ENCODE data around the gene CCR6. TPM values are rescaled to one million over a fixed set of nuclear protein-coding genes. Genes with fewer than 3 reads are reported as not detected.

Gene CCR6
- total RNA-seq, 1 donor from 2014 or later, result not detected

- Histone ChIP-seq H3K27ac (no peak overlapping the region), H3K4me3 (no peak overlapping the region), H3K27me3 (no peaks in the 10 kb centered on the region), H3K9me3 (no peaks in the 10 kb centered on the region), H3K36me3 (no peaks in the 10 kb centered on the region), H3K4me1 (no peaks in the 10 kb centered on the region)
- TF ChIP-seq, protein P1, sequence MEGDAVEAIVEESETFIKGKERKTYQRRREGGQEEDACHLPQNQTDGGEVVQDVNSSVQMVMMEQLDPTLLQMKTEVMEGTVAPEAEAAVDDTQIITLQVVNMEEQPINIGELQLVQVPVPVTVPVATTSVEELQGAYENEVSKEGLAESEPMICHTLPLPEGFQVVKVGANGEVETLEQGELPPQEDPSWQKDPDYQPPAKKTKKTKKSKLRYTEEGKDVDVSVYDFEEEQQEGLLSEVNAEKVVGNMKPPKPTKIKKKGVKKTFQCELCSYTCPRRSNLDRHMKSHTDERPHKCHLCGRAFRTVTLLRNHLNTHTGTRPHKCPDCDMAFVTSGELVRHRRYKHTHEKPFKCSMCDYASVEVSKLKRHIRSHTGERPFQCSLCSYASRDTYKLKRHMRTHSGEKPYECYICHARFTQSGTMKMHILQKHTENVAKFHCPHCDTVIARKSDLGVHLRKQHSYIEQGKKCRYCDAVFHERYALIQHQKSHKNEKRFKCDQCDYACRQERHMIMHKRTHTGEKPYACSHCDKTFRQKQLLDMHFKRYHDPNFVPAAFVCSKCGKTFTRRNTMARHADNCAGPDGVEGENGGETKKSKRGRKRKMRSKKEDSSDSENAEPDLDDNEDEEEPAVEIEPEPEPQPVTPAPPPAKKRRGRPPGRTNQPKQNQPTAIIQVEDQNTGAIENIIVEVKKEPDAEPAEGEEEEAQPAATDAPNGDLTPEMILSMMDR (IDR thresholded peaks at IDR 0.05), result no peak
- no peak for DNase-seq (ENCODE audit: low spot score in 2 of 2)
- intact Hi-C loops (cut with DNase I), result no loop called here
Measured at GRCh38 chr6:167124753-167125152, 1.9 kb downstream of the CCR6 start.

DNA sequence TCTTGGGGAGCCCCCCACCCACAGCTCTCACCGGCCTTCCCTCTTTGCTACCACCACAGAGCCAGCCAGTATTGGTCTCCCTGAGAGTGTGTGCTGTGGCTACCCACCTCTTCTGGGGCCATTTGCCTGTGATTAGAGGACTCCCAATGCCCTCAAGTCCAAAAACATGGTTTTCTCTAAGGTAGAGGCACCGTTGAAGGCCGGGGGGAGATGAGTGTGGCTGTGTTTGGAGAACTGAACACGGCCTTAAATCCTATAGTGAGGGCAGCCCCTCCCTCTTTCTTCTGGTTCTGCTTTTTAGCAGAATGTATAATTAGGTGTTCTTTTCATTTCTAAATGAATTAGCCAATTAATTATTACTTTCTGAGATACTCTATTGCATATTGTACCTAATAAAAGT lies 2.5 kb downstream of the CCR6 start:
- H3K4me3 ChIP-seq, result no peak overlapping the region
- no peaks in the 10 kb centered on the region for H3K36me3 ChIP-seq
- H3K27ac ChIP-seq, result no peak overlapping the region
- H3K9me3 ChIP-seq, result no peaks in the 10 kb centered on the region
- intact Hi-C loops (cut with DNase I), result no loop called here
- H3K4me1 ChIP-seq, result no peaks in the 10 kb centered on the region
- TF ChIP-seq, protein P1 (IDR thresholded peaks at IDR 0.05), result no peak
- DNase-seq (ENCODE audit: low spot score in 2 of 2), result no peak
- no peaks in the 10 kb centered on the region for H3K27me3 ChIP-seq

DNA sequence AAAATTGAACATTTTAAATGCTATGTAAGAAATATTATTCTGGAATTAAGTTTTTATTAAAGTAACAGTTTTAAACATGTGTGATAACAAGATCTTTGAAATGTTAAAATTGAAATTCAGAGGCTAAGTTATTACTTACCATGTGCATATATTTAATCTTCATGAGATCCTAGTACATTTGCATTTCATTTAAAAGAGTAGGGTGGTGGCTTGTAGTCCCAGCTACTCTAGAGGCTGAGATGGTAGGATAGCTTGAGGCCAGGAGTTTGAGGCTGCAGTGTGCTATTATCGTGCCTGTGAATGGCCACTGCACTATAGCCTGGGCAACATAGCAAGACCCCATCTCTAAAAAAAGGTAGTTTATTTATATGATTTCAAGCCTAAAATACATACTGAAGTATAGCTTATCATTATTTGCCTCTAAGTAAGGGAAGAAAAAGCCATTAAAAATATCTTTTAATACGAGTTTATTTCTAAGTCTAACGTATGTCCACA lies 3.0 kb downstream of the CCR6 start:
- TF ChIP-seq, protein P1 (IDR thresholded peaks at IDR 0.05), result no peak
- H3K27me3 ChIP-seq, result no peaks in the 10 kb centered on the region
- no peak for DNase-seq (ENCODE audit: low spot score in 2 of 2)
- H3K36me3 ChIP-seq, result no peaks in the 10 kb centered on the region
- H3K4me3 ChIP-seq, result no peak overlapping the region
- H3K27ac ChIP-seq, result no peak overlapping the region
- no peaks in the 10 kb centered on the region for H3K4me1 ChIP-seq
- intact Hi-C loops (cut with DNase I), result no loop called here
- H3K9me3 ChIP-seq, result no peaks in the 10 kb centered on the region

- DNase-seq (ENCODE audit: low spot score in 2 of 2), result no peak
- TF ChIP-seq, protein P1 (IDR thresholded peaks at IDR 0.05), result no peak
- intact Hi-C loops (cut with DNase I), result no loop called here
- H3K4me3 ChIP-seq, result no peak overlapping the region
- H3K36me3 ChIP-seq, result no peaks in the 10 kb centered on the region
- H3K27ac ChIP-seq, result no peak overlapping the region
- H3K27me3 ChIP-seq, result no peaks in the 10 kb centered on the region
- H3K9me3 ChIP-seq, result no peaks in the 10 kb centered on the region
- H3K4me1 ChIP-seq, result no peaks in the 10 kb centered on the region
Measured at GRCh38 chr6:167127785-167128531, 5.1 kb downstream of the CCR6 start.

DNA sequence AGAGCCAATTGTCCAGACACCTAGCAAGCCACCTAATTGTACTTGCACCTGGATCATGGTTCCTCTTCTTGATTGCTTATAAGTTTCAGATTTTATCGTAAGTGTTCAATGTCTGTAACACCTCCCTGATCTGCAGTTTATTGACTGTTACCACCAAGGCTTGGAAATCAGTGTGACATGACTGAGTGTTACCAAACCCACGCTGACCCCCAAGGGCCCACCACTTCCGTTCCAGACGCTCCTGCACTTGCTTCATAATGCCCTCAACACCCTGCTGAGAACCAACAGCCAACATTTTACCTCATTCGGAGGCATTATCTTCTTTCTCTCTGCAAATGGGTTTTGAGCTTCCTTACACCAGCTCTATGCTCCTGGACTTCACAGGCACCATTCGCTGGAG lies 6.3 kb downstream of the CCR6 start:
- Histone ChIP-seq H3K9me3 (no peaks in the 10 kb centered on the region), H3K36me3 (no peaks in the 10 kb centered on the region), H3K27me3 (no peaks in the 10 kb centered on the region), H3K4me1 (no peaks in the 10 kb centered on the region), H3K27ac (no peak overlapping the region), H3K4me3 (no peak overlapping the region)
- TF ChIP-seq, protein P1 (IDR thresholded peaks at IDR 0.05), result no peak
- no peak for DNase-seq (ENCODE audit: low spot score in 2 of 2)
- intact Hi-C loops (cut with DNase I), result no loop called here
